HEK293 (cell line): ENCODE results near the gene PLEKHH3.

ENCODE experiments used
- ZNF664 ChIP-seq: fragments of 450-650 bp; formaldehyde crosslinking; IDR thresholded peaks from 2 replicates; pipeline ENCODE4 v1.5.1; 2016; ENCODE audit warnings: missing biosample characterization, missing genetic modification characterization
- TF ChIP-seq, protein P1 (sequence below): fragments of 450-650 bp; formaldehyde crosslinking; IDR thresholded peaks from 2 replicates; pipeline ENCODE4 v1.5.1; 2016; ENCODE audit warnings: missing biosample characterization, missing genetic modification characterization

DNA sequence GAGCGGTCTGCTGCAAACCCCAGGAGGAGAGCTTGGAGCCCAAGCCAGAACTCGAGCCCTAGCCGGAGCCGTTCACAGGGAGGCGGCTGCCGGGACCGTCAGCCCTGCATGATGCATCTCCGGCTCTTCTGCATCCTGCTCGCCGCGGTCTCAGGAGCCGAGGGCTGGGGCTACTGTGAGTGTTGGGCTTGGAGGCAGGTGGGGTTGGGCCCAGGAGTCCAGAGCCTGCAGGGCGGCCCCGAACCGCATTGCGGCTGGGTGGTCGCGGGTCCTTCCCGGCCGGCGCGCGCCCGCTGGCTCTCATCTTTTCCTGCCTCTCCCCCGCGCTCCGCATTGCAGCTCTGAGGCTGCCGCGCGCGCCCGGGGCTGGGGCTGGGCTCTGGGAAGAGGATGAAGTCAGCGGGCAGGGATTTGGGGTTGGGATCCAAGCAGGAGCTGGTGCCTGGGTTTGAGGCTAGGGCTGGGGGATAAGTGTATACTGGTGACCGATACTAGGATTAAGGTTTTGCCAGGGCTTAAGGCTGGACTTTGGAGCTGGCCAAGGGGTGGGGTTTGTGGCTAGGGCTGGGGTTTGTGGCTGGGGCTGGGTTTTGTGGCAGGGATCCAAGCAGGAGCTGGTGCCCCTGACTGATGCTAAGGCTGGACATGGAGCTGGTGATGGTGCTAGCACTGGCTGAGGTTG lies 6.1 kb upstream of the PLEKHH3 start:
- TF ChIP-seq ZNF664 (tag by site-specific recombination) = no peak
- TF ChIP-seq, protein P1, sequence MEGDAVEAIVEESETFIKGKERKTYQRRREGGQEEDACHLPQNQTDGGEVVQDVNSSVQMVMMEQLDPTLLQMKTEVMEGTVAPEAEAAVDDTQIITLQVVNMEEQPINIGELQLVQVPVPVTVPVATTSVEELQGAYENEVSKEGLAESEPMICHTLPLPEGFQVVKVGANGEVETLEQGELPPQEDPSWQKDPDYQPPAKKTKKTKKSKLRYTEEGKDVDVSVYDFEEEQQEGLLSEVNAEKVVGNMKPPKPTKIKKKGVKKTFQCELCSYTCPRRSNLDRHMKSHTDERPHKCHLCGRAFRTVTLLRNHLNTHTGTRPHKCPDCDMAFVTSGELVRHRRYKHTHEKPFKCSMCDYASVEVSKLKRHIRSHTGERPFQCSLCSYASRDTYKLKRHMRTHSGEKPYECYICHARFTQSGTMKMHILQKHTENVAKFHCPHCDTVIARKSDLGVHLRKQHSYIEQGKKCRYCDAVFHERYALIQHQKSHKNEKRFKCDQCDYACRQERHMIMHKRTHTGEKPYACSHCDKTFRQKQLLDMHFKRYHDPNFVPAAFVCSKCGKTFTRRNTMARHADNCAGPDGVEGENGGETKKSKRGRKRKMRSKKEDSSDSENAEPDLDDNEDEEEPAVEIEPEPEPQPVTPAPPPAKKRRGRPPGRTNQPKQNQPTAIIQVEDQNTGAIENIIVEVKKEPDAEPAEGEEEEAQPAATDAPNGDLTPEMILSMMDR (tag by site-specific recombination) = no peak
